SU-DHL-6 (cell line): Measurements from ENCODE around the gene PGBD5.

ENCODE experiments used
- CTCF ChIP-seq: fragments of 200-600 bp; sonication (generic); IDR thresholded peaks from one replicate; pipeline ENCODE4 v1.5.1; 2017; ENCODE audit warnings: antibody characterized with exemption, mild to moderate bottlenecking, low read length, moderate library complexity; ENCODE audit not compliant: insufficient read depth, poor library complexity, severe bottlenecking
- EZH2phosphoT487 ChIP-seq: fragments of 200-600 bp; sonication (generic), shearing (Covaris generic); conservative IDR thresholded peaks from 2 replicates; pipeline ENCODE4 v1.6.1; 2018; ENCODE audit warnings: mild to moderate bottlenecking, antibody characterized with exemption, low read length, moderate library complexity, mixed read lengths

DNA sequence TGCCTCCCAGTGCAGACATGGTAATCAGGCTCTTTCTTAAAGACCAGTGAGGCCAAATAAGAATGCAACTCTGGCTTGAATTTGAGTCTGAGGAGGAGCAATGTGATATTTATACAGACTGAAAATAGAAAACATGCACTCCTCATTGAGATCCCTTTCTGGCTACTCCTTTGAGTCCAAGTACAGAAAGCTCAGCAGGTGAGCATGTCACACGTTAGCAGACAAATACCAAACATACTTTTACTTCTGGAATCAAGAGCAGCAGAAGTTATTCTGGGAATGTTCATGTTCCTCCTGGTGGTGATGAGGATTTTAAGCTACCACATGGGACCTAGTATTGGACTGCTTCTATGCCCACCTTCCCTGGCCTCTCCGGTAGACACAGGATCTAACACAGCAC is 48.3 kb downstream of the PGBD5 start:
- TF ChIP-seq CTCF = no peak
- TF ChIP-seq EZH2phosphoT487 = no peak
